Hematopoietic multipotent progenitor cell treated with erythropoietin and hydrocortisone succinate and interleukin-3 and kit ligand, for 8 days (in vitro differentiated cells): ENCODE data around the gene DFFB.
A peak's percentile ranks its signal among the peaks of the same experiment; 100 is the strongest.

Source experiments
- DNase-seq: peaks from one replicate; pipeline ENCODE4 v3.0.0-alpha.2; 2015

Gene DFFB

GRCh38 chr1:3898994-3899753 lies 41.9 kb downstream of the DFFB start:
- DNase-seq, result peak; percentile 71

GRCh38 chr1:3899754-3900149 lies 42.5 kb downstream of the DFFB start:
- DNase-seq, result no peak

- peak; percentile 99 for DNase-seq
Observed at GRCh38 chr1:3900150-3900968, 43.1 kb downstream of the DFFB start, which contains the start of gene C1orf174. TSS of gene C1orf174 (minus strand) at chr1:3900272. CDS start at chr1:3900186, 86 bp downstream.

- DNase-seq, result peak; percentile 96
Observed at GRCh38 chr1:3900969-3901529, 43.8 kb downstream of the DFFB start.

- DNase-seq, result no peak
Observed at GRCh38 chr1:3902111-3902511, 44.8 kb downstream of the DFFB start.

GRCh38 chr1:3902571-3903091 lies 45.4 kb downstream of the DFFB start:
- DNase-seq, result no peak

GRCh38 chr1:3903141-3904005 lies 46.1 kb downstream of the DFFB start:
- DNase-seq, result peak; percentile 40

- no peak for DNase-seq
Observed at GRCh38 chr1:3904006-3904842, 46.9 kb downstream of the DFFB start.

- DNase-seq, result no peak
Observed at GRCh38 chr1:3904843-3905185, 47.5 kb downstream of the DFFB start.

- no peak for DNase-seq
Observed at GRCh38 chr1:3905266-3905952, 48.1 kb downstream of the DFFB start.

- peak; percentile 37 for DNase-seq
Observed at GRCh38 chr1:3905953-3906671, 48.8 kb downstream of the DFFB start.

GRCh38 chr1:3906672-3907020 lies 49.4 kb downstream of the DFFB start:
- DNase-seq, result no peak

- peak; percentile 77 for DNase-seq
Observed at GRCh38 chr1:3907031-3907534, 49.8 kb downstream of the DFFB start.

GRCh38 chr1:3907621-3908165 lies 50.4 kb downstream of the DFFB start:
- no peak for DNase-seq

GRCh38 chr1:3908886-3909517 lies 51.7 kb downstream of the DFFB start:
- no peak for DNase-seq

GRCh38 chr1:3909615-3910014 lies 52.3 kb downstream of the DFFB start:
- DNase-seq, result no peak

GRCh38 chr1:3910049-3910731 lies 52.9 kb downstream of the DFFB start:
- no peak for DNase-seq
